Activated CD4-positive, alpha-beta T cell treated with anti-CD3 and anti-CD28 coated beads, Interleukin-2, amount 10 ng/mL, durations not matched to agents 7 days and 5 days (primary cell): ENCODE results near the gene LPXN. TPM values are rescaled to one million over a fixed set of nuclear protein-coding genes. Genes with fewer than 3 reads are reported as not detected.

ENCODE experiments used
- CTCF ChIA-PET: fragments of 350-600 bp; sonication (Branson Sonifier 250); formaldehyde crosslinking; loops from one replicate; lab custom pipeline; 2021; ENCODE audit warnings: antibody characterized with exemption; lab: Charles Lee
- POLR2A ChIA-PET: fragments of 350-600 bp; sonication (Branson Sonifier 250); formaldehyde crosslinking; loops from one replicate; lab custom pipeline; 2021; ENCODE audit warnings: antibody characterized with exemption; lab: Charles Lee
- DNase-seq: peaks from one replicate; pipeline ENCODE4 v3.0.0-alpha.2; 2020
- H3K27ac Mint-ChIP-seq: one replicate; pipeline ENCODE4 v1.8.0; 2021; ENCODE audit warnings: mild to moderate bottlenecking, moderate library complexity, mixed read lengths
- H3K27me3 Mint-ChIP-seq: one replicate; pipeline ENCODE4 v1.8.0; 2021; ENCODE audit warnings: mixed read lengths
- H3K36me3 Mint-ChIP-seq: one replicate; pipeline ENCODE4 v1.8.0; 2021; ENCODE audit warnings: low read depth, mixed read lengths
- H3K4me1 Mint-ChIP-seq: one replicate; pipeline ENCODE4 v1.8.0; 2021; ENCODE audit warnings: mixed read lengths
- H3K4me3 Mint-ChIP-seq: one replicate; pipeline ENCODE4 v1.8.0; 2021; ENCODE audit warnings: mild to moderate bottlenecking, moderate library complexity, mixed read lengths
- H3K9me3 Mint-ChIP-seq: one replicate; pipeline ENCODE4 v1.8.0; 2021; ENCODE audit warnings: mixed read lengths
- total RNA-seq, 2 experiments: library from RNA; stranded (reverse); gene quantifications; one replicate each; pipeline ENCODE4 v1.2.3, GENCODE V29; 2021

Gene LPXN
- total RNA-seq, 2 experiments from 2014 or later, result 148 to 208 TPM

DNA sequence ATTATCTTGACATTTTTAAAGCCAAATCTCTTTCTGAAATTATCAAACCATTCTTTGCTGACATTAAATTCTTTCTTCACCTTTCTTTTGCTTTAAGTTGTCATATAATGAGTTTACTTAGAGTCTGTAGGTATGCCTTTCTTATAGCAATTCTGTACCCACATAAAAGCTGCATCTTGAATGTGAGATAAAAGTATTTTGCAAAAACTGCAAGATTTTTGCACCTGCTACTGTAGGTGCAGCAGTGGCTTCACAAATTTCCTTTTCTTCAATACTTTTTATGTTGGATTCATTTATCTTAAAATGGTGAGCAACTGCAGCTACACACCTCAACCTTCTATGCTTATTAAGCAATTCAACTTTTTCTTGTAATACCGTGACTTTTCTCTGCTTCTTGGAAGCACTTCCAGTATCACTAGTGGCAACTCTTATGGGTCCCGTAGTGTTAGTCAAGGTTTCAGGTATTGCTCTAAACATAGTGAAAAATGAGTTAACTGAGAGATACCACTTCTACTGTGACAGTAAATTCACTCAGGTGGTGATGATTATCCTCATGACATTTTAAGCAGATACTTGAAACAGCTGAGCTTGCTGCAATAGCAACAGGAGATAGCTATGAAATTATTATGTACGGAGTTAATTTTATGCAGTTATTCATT, 22.0 kb upstream of the LPXN start:
- Mint-ChIP-seq H3K9me3 (no peaks in the 10 kb centered on the region), H3K27ac (peak overlapping the region; percentile 72), H3K27me3 (no peaks in the 10 kb centered on the region), H3K4me1 (peaks cover 65% of the 10 kb centered on the region), H3K36me3 (peaks cover 50% of the 10 kb centered on the region), H3K4me3 (no peak overlapping the region)
- ChIA-PET CTCF (interaction anchor here (0.6 kb wide), 1 partner anchor 21 kb away, joined by 6 read pairs; no protein-coding TSS in a partner anchor), POLR2A (interaction anchor here (0.7 kb wide), 2 partner anchors 73 to 1027 kb away, joined by 3 read pairs; no protein-coding TSS in a partner anchor)
- no peak for DNase-seq

DNA sequence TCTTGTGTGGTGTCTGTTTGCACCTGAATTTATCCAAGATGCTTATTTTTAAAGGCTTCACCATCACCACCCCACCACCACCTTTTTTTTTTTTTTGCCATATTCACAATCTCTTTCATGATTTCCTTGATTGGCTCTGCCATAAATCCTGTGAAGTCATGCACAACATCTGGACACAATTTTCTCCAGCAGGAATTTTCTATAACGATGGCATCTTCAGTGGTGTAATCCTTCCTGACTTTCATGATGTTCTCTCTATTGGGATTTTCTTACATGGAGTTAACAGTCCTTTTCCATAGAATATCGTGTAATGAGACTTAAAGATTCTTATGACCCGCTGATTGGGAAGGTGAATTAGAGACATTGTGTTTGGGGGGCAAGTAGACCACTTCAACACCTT, 21.0 kb upstream of the LPXN start:
- Mint-ChIP-seq H3K36me3 (peaks cover 47% of the 10 kb centered on the region), H3K4me1 (peaks cover 69% of the 10 kb centered on the region)

GRCh38 chr11:58594826-58595225, 19.2 kb upstream of the LPXN start:
- CTCF ChIA-PET, result interaction anchor here (0.6 kb wide), 1 partner anchor 12 kb away, joined by 4 read pairs; no protein-coding TSS in a partner anchor
- Mint-ChIP-seq H3K4me3 (no peak overlapping the region), H3K9me3 (no peaks in the 10 kb centered on the region), H3K36me3 (peaks cover 49% of the 10 kb centered on the region), H3K27ac (no peak overlapping the region), H3K4me1 (peaks cover 65% of the 10 kb centered on the region), H3K27me3 (no peaks in the 10 kb centered on the region)
- no peak for DNase-seq
- POLR2A ChIA-PET, result no interaction called here

More for the DNA sequence above, 21.0 kb upstream of the LPXN start:
- ChIA-PET POLR2A (no interaction called here), CTCF (no interaction called here)
- no peak for DNase-seq
- H3K9me3 Mint-ChIP-seq, result no peaks in the 10 kb centered on the region
- no peak overlapping the region for H3K4me3 Mint-ChIP-seq
- H3K27ac Mint-ChIP-seq, result peak overlapping the region; percentile 72
- no peaks in the 10 kb centered on the region for H3K27me3 Mint-ChIP-seq

- H3K4me1 Mint-ChIP-seq, result peaks cover 58% of the 10 kb centered on the region
- POLR2A ChIA-PET, result no interaction called here
- H3K36me3 Mint-ChIP-seq, result peaks cover 46% of the 10 kb centered on the region
- H3K27ac Mint-ChIP-seq, result no peak overlapping the region
- CTCF ChIA-PET, result interaction anchor here (1.3 kb wide), 1 partner anchor 25 kb away, joined by 3 read pairs; no protein-coding TSS in a partner anchor
- DNase-seq, result no peak
- no peaks in the 10 kb centered on the region for H3K27me3 Mint-ChIP-seq
- no peak overlapping the region for H3K4me3 Mint-ChIP-seq
- no peaks in the 10 kb centered on the region for H3K9me3 Mint-ChIP-seq
These were observed 17.3 kb upstream of the LPXN start for GRCh38 chr11:58592760-58593472.

DNA sequence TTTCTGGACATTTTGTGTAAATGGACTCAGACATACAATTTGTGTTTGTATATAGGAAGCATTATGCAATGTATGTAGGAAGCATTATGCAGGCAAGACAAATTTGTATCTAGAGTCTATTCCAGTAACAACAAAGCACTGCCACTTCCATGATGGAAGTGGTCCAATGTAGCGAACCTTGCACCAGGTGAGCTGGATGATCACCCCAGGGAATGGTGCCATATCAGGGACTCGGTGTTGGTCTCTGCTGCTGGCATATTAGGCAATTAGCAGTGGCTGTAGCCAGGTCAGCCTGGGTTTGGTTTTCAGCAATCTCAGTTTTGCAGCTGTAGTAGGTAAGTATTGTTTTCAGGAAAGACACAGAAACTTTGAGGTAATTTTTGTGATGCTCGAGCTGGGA, 16.0 kb upstream of the LPXN start:
- no peaks in the 10 kb centered on the region for H3K9me3 Mint-ChIP-seq
- H3K4me1 Mint-ChIP-seq, result peaks cover 50% of the 10 kb centered on the region
- peaks cover 43% of the 10 kb centered on the region for H3K36me3 Mint-ChIP-seq
- POLR2A ChIA-PET, result no interaction called here
- H3K27me3 Mint-ChIP-seq, result no peaks in the 10 kb centered on the region
- CTCF ChIA-PET, result interaction anchor here (0.6 to 0.7 kb wide), 2 partner anchors 12 to 46 kb away, joined by 3 to 4 read pairs; no protein-coding TSS in a partner anchor
- no peak overlapping the region for H3K27ac Mint-ChIP-seq
- no peak overlapping the region for H3K4me3 Mint-ChIP-seq
- DNase-seq, result no peak

DNA sequence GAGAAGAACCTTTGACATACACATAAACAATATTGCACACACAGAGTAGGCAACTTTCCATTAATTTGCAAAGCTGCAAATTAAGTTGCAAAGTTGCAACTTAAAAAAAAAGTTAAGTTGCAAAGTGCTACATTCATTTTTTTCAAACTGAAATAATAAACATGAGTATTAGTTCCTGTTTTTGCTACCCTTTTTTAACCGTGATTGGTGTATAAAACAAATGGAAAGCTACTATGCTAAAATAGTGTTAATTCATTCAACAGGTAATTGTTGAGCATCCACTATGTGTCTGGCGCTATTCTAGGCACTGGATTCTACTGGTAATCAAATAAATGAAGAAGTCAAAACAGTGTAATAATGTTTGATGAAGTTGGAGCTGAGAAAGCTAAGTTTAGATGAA, 11.3 kb upstream of the LPXN start:
- DNase-seq, result no peak
- ChIA-PET POLR2A (no interaction called here), CTCF (no interaction called here)
- H3K36me3 Mint-ChIP-seq, result peaks cover 29% of the 10 kb centered on the region
- no peaks in the 10 kb centered on the region for H3K27me3 Mint-ChIP-seq
- no peaks in the 10 kb centered on the region for H3K9me3 Mint-ChIP-seq
- no peak overlapping the region for H3K27ac Mint-ChIP-seq
- peaks cover 41% of the 10 kb centered on the region for H3K4me1 Mint-ChIP-seq
- H3K4me3 Mint-ChIP-seq, result no peak overlapping the region

DNA sequence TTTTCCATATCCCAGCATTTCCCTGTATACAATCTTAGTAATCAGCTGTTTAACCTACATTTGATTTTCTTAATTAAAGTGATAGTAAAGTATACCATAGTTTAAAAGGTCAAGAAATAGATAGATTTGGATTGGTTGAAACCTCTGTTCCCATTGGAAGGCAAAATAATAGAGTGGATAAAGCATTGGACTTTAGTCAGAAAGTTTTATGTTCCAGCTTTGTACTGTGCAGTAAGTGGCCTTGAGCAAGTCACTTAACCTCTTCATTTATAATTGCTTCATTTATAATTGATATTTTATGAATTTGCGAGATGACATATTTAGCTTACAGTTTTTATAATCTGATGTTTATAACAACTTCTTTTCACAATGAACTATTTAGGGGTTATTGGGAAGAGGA, 6.8 kb upstream of the LPXN start:
- H3K4me3 Mint-ChIP-seq, result peak overlapping the region; percentile 3
- H3K27ac Mint-ChIP-seq, result no peak overlapping the region
- POLR2A ChIA-PET, result no interaction called here
- no peaks in the 10 kb centered on the region for H3K9me3 Mint-ChIP-seq
- peaks cover 47% of the 10 kb centered on the region for H3K4me1 Mint-ChIP-seq
- CTCF ChIA-PET, result interaction anchor here (1.0 kb wide), 1 partner anchor 15 kb away, joined by 4 read pairs; no protein-coding TSS in a partner anchor
- H3K27me3 Mint-ChIP-seq, result no peaks in the 10 kb centered on the region
- H3K36me3 Mint-ChIP-seq, result peaks cover 28% of the 10 kb centered on the region
- no peak for DNase-seq

GRCh38 chr11:58580311-58580710, 4.7 kb upstream of the LPXN start:
- no peaks in the 10 kb centered on the region for H3K27me3 Mint-ChIP-seq
- H3K36me3 Mint-ChIP-seq, result peaks cover 23% of the 10 kb centered on the region
- peaks cover 53% of the 10 kb centered on the region for H3K4me1 Mint-ChIP-seq
- no peaks in the 10 kb centered on the region for H3K9me3 Mint-ChIP-seq
- POLR2A ChIA-PET, result no interaction called here
- H3K4me3 Mint-ChIP-seq, result peak overlapping the region; percentile 93
- H3K27ac Mint-ChIP-seq, result peak overlapping the region; percentile 91
- DNase-seq, result no peak
- CTCF ChIA-PET, result interaction anchor here (1.0 to 4.7 kb wide), 4 partner anchors 12 to 49 kb away, joined by 3 to 32 read pairs (median 3); no protein-coding TSS in a partner anchor

DNA sequence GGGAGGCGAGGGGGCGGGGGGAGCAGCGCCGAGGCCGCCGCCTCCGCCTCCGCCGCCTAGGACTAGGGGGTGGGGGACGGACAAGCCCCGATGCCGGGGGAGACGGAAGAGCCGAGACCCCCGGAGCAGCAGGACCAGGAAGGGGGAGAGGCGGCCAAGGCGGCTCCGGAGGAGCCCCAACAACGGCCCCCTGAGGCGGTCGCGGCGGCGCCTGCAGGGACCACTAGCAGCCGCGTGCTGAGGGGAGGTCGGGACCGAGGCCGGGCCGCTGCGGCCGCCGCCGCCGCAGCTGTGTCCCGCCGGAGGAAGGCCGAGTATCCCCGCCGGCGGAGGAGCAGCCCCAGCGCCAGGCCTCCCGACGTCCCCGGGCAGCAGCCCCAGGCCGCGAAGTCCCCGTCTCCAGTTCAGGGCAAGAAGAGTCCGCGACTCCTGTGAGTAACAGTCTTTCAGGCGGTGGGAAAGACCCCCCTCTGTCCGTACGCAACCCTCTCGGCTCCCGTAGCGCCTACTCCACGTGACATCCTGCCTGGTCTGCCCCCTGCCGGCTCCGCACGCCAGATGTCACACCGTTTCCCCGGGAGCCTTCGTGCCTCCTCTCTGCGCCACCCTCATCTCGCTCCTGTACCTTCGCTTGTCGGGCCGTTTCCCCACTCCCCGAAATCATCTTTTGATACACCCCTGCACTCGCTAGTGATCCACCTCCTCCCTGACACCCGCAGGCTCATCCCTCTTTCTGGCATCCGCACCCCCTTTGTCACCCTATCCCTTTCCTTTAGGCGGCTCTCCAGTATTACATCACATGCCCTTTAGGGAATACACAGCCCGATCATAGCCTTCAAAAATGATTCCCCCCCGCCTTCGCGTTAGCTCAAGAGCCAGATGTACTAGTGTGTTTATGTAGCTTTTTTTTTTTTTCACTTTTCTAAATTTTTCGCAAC, 3.8 kb upstream of the LPXN start:
- H3K4me1 Mint-ChIP-seq, result peaks cover 53% of the 10 kb centered on the region
- H3K36me3 Mint-ChIP-seq, result peaks cover 28% of the 10 kb centered on the region
- H3K9me3 Mint-ChIP-seq, result no peaks in the 10 kb centered on the region
- no peaks in the 10 kb centered on the region for H3K27me3 Mint-ChIP-seq
- ChIA-PET CTCF (interaction anchor here (0.6 to 4.7 kb wide), 5 partner anchors 9 to 49 kb away, joined by 3 to 32 read pairs (median 3); no protein-coding TSS in a partner anchor), POLR2A (no interaction called here)
- peak; percentile 92 for DNase-seq
- peak overlapping the region; percentile 93 for H3K4me3 Mint-ChIP-seq
- peak overlapping the region; percentile 99 for H3K27ac Mint-ChIP-seq

DNA sequence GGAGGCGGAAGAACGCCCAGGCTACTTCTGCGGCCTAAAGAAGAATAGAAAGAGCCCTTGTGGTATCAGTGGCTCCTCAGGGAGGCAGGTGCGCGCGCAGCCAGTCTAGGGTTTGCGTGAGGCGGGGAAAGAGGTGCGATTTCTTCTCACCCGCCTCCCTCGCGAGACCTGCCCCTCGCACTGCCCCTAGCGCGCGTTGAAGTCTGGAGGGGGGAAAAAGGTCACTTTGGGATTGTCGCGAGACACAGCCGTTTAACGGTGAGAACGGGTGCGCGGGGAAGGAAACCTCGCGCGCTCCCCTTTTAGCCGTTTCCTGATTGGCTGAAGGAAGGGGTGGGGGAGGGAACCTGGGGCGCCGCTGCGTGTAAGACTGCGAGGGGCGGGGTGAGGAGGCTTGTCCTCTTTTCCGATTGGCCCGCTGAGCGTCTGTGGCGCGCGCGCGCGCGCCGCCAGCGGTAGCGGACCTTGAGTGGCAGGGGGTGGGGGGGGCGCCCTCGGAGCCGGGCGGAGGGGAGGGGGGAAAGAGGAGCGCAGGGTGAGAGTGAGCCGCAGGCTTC, 3.1 kb upstream of the LPXN start, which contains the start of gene ZFP91:
Gene ZFP91, plus strand, starts transcription at position 429 of the 557 bp plus-strand sequence. CDS start 219 bp downstream, outside the sequence.
- CTCF ChIA-PET, result interaction anchor here (0.9 to 4.7 kb wide), 3 partner anchors 10 to 40 kb away, joined by 3 to 32 read pairs (median 4); no protein-coding TSS in a partner anchor
- peak; percentile 97 for DNase-seq
- H3K36me3 Mint-ChIP-seq, result peaks cover 31% of the 10 kb centered on the region
- H3K27ac Mint-ChIP-seq, result peak within 1 kb of the TSS; percentile 99
- H3K4me1 Mint-ChIP-seq, result peaks cover 51% of the 10 kb centered on the region
- H3K9me3 Mint-ChIP-seq, result no peaks in the 10 kb centered on the region
- H3K27me3 Mint-ChIP-seq, result no peaks in the 10 kb centered on the region
- POLR2A ChIA-PET, result no interaction called here
- peak within 1 kb of the TSS; percentile 93 for H3K4me3 Mint-ChIP-seq

GRCh38 chr11:58578136-58578634, 2.5 kb upstream of the LPXN start:
- ChIA-PET POLR2A (no interaction called here), CTCF (interaction anchor here (0.5 to 4.7 kb wide), 6 partner anchors 10 to 1153 kb away, joined by 3 to 32 read pairs (median 3); no protein-coding TSS in a partner anchor)
- no peaks in the 10 kb centered on the region for H3K27me3 Mint-ChIP-seq
- peak overlapping the region; percentile 99 for H3K27ac Mint-ChIP-seq
- peaks cover 34% of the 10 kb centered on the region for H3K36me3 Mint-ChIP-seq
- peak overlapping the region; percentile 85 for H3K4me3 Mint-ChIP-seq
- H3K4me1 Mint-ChIP-seq, result peaks cover 51% of the 10 kb centered on the region
- H3K9me3 Mint-ChIP-seq, result no peaks in the 10 kb centered on the region
- DNase-seq, result peak; percentile 94
